ENCODE data around the gene TFEB.

Gene TFEB

GRCh38 chr6:41651962-41652657 is 83.3 kb downstream of the TFEB start:
- no peak for DNase-seq (ENCODE audit: low read depth)

GRCh38 chr6:41651246-41651961 is 84.0 kb downstream of the TFEB start:
- no peak for DNase-seq (ENCODE audit: low read depth)

- no peak for DNase-seq (ENCODE audit: low read depth)
These were observed 85.3 kb downstream of the TFEB start for GRCh38 chr6:41650120-41650519.

- no peak for DNase-seq (ENCODE audit: low read depth)
These were observed 85.8 kb downstream of the TFEB start for GRCh38 chr6:41649596-41649995.

GRCh38 chr6:41648921-41649320 is 86.5 kb downstream of the TFEB start:
- no peak for DNase-seq (ENCODE audit: low read depth)

GRCh38 chr6:41648070-41648585 is 87.3 kb downstream of the TFEB start:
- DNase-seq (ENCODE audit: low read depth) = no peak

- DNase-seq (ENCODE audit: low read depth) = no peak
These were observed 88.3 kb downstream of the TFEB start for GRCh38 chr6:41647061-41647511.

- no peak for DNase-seq (ENCODE audit: low read depth)
These were observed 89.2 kb downstream of the TFEB start for GRCh38 chr6:41646026-41646795.

GRCh38 chr6:41645007-41645618 is 90.3 kb downstream of the TFEB start:
- no peak for DNase-seq (ENCODE audit: low read depth)

GRCh38 chr6:41644297-41644879 is 91.0 kb downstream of the TFEB start:
- DNase-seq (ENCODE audit: low read depth) = no peak

- no peak for DNase-seq (ENCODE audit: low read depth)
These were observed 91.5 kb downstream of the TFEB start for GRCh38 chr6:41643899-41644269.

GRCh38 chr6:41642960-41643898 is 92.2 kb downstream of the TFEB start:
- DNase-seq (ENCODE audit: low read depth) = no peak

GRCh38 chr6:41642090-41642959 is 93.1 kb downstream of the TFEB start:
- no peak for DNase-seq (ENCODE audit: low read depth)

GRCh38 chr6:41641352-41641925 is 94.0 kb downstream of the TFEB start:
- no peak for DNase-seq (ENCODE audit: low read depth)

- no peak for DNase-seq (ENCODE audit: low read depth)
These were observed 95.0 kb downstream of the TFEB start for GRCh38 chr6:41640426-41640825.

GRCh38 chr6:41639809-41640371 is 95.5 kb downstream of the TFEB start:
- no peak for DNase-seq (ENCODE audit: low read depth)

- no peak for DNase-seq (ENCODE audit: low read depth)
These were observed 96.2 kb downstream of the TFEB start for GRCh38 chr6:41638935-41639808.
